C4-2B (cell line): Measurements from ENCODE around the gene AGPAT3.

Experiments
- H3K27ac ChIP-seq: fragments of 450-650 bp; 2 replicates; pipeline ENCODE4 v1.5.1; 2017
- ZFX ChIP-seq: fragments of 450-650 bp; IDR thresholded peaks from 2 replicates; pipeline ENCODE4 v1.6.1; 2017
- TF ChIP-seq, protein P1 (sequence below): fragments of 450-650 bp; conservative IDR thresholded peaks from 2 replicates; pipeline ENCODE4 v1.5.1; 2017; ENCODE audit warnings: mild to moderate bottlenecking

AGPAT3 gene

DNA sequence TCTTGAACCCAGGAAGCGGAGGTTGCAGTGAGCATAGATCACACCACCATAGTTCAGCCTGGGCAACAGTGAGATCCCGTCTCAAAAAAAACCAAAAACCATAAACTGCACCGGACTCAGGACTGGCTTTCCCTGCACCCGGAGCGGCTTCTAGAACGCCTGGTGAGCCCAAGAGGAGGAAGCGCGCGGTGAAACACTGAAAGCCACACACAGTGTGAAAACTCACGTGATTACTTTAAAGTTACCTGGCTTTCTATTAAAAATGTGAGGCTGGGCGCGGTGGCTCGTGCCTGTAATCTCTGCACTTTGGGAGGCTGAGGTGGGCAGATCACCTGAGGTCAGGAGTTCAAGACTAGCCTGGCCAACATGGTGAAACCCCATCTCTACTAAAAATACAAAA lies 140.0 kb downstream of the AGPAT3 start:
- TF ChIP-seq, protein P1, sequence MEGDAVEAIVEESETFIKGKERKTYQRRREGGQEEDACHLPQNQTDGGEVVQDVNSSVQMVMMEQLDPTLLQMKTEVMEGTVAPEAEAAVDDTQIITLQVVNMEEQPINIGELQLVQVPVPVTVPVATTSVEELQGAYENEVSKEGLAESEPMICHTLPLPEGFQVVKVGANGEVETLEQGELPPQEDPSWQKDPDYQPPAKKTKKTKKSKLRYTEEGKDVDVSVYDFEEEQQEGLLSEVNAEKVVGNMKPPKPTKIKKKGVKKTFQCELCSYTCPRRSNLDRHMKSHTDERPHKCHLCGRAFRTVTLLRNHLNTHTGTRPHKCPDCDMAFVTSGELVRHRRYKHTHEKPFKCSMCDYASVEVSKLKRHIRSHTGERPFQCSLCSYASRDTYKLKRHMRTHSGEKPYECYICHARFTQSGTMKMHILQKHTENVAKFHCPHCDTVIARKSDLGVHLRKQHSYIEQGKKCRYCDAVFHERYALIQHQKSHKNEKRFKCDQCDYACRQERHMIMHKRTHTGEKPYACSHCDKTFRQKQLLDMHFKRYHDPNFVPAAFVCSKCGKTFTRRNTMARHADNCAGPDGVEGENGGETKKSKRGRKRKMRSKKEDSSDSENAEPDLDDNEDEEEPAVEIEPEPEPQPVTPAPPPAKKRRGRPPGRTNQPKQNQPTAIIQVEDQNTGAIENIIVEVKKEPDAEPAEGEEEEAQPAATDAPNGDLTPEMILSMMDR = no peak
- no peak for TF ChIP-seq ZFX
- no peak overlapping the region for H3K27ac ChIP-seq

DNA sequence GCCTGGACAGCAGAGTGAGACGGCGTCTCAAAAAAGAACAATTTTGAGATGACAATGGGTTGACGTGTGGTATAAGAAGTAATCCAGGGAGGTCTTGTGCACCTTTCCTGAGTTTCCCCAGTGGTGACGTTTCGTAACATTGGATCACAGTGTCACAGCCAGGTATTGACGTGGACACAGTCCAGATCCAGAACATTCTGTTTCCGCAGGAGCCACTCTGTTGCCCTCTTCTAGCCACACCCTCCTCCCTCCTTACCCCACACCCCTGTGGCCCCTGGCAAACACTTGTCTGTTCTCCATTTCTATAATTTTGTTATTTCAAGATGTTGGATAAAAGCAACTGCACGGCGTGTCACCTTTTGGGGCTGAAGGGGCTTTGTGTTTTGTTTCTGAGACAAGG lies 140.6 kb downstream of the AGPAT3 start:
- TF ChIP-seq, protein P1 = no peak
- TF ChIP-seq ZFX = no peak
- H3K27ac ChIP-seq = no peak overlapping the region

DNA sequence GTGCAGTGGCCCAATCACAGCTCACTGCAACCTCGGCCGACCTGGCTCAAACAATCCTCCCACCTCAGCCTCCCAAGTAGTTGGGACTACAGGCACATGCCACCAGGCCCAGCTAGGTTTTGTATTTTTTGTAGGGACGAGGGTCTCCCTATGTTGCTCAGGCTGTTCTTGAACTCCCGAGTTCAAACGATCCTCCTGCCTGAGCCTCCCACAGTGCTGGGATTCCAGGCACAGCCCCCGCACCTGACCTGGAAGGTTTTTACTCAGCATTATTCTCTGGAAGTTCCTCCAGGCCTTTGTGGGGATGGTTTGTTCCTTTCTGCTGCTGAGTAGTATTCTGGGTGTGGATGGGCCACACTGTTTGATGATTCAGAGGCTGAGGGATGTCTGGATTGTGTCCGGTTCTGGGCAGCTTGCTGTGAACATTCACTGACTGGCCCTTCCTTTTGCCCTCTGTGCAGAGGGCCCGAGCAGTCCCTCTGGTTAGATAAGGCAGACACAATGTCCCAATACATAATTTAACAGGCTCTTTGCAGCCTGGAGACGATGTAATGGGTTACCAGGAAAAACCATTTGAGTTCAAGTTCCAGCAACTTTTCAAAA lies 141.1 kb downstream of the AGPAT3 start:
- no peak for TF ChIP-seq ZFX
- TF ChIP-seq, protein P1 = no peak
- H3K27ac ChIP-seq = no peak overlapping the region

DNA sequence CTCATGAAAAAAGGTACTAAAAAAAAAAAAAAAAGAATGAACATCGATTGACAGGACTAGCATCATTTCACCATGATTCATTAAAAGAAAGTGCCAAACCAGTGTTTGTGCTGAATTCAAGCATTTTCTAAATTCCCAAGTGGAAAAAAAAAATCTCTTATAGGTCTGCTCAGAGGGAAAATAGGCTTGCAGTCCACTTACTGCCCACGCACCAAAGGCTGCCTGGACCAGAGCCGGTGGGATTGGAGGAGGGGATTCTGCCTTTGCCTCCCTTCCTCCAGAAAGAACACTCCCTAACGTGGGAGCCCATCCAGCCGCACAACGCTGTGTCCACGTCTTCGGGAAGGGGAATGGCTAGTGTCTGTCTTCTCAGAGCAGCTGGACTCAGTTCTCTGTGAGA lies 141.6 kb downstream of the AGPAT3 start:
- TF ChIP-seq ZFX = no peak
- TF ChIP-seq, protein P1 = no peak
- H3K27ac ChIP-seq = no peak overlapping the region

DNA sequence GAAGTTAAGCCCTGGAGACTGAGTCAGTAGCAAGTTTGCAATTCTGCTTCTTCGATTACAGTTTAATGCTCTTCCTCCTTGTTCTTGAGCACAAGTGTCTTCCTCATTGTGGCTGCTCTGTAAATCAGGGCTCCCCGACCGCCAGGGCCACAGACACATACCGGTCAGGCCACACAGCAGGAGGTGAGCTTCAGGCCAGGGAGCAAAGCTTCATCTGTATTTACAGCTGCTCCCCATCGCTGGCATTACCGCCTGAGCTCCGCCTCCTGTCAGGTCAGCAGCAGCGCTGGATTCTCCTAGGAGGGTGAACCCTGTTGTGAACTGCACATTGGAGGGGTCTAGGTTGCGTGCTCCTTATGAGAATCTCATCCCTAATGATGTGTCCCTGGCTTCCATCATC lies 145.4 kb downstream of the AGPAT3 start:
- no peak for TF ChIP-seq ZFX
- TF ChIP-seq, protein P1 = no peak
- H3K27ac ChIP-seq = no peak overlapping the region

DNA sequence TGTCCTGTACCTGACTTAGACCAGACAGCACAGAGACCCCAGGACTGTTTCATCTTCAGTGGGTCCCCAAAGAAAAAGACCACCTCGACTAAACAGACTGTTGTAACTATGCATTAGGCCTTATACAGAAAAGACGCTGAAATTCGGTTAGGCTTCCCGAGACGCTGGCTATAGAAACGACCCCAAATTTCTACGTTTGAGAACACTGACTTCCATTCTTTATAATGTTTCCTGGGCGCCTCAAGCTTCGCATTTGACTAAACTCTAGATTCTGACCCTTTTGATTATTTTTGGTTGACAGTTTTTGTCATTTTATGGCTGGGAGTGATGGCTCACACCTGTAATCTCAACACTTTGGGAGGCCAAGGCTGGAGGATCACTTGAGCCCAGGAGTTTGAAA lies 146.1 kb downstream of the AGPAT3 start:
- peak overlapping the region; percentile 97 for H3K27ac ChIP-seq
- TF ChIP-seq ZFX = no peak
- TF ChIP-seq, protein P1 = no peak

DNA sequence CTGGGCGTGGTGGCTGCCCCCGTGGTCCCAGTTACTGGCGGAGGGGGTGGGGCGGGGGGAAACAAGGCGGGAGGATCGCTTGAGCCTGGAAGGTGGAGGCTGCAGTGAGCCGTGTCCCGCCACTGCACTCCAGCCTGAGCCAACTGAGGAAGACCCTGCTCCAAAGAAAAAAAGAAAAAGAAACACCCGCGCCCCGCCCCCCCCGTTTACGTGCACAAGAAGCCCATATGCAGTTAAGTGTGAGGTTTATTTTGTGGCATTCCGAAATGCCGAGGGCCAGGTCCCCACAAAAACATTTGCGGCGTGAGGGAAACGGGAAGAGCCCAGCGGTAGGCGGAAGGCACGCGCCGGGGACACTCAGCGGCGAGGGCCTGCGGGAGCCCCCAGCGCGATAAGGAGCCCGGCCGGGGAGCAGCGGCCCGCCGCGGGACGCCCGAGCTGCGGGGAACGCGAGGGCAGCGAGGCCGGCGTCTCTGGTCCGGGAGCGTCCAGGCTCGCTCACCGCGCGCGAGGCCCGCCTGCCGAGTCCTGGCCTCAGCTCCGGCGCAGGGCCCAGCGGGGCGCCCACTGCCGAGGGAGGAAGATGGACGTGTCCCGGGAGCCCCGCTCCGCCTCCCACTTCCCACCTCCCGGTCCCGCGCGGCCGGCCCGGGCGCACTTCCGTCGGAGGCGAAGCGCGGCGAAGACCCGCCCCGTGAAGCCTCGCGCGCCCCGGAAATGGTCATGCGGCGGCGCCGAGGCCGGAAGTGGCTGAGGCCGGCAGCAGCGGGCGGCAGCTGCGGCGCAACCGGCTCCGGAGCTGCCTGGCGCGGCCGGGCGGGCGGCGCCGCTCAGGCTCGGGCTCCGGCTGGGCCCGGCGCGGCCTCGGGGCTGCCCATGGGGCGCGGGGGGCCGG lies 146.8 kb downstream of the AGPAT3 start, which contains the start of gene TRAPPC10:
TRAPPC10 (plus strand) TSS at position 731 of the 895 bp plus-strand sequence. CDS start 185 bp downstream, outside the sequence.
- H3K27ac ChIP-seq = peak within 1 kb of the TSS; percentile 97
- TF ChIP-seq ZFX = peak; percentile 84
- TF ChIP-seq, protein P1 = no peak
